Measurements from ENCODE around the gene SMAP2.
A peak's percentile ranks its signal among the peaks of the same experiment; 100 is the strongest.
"Not testable (repeated sequence)": the region's sequence is repeated elsewhere in the genome, so short reads cannot be mapped to it uniquely, and the experiment has no call there.

The SMAP2 gene

DNA sequence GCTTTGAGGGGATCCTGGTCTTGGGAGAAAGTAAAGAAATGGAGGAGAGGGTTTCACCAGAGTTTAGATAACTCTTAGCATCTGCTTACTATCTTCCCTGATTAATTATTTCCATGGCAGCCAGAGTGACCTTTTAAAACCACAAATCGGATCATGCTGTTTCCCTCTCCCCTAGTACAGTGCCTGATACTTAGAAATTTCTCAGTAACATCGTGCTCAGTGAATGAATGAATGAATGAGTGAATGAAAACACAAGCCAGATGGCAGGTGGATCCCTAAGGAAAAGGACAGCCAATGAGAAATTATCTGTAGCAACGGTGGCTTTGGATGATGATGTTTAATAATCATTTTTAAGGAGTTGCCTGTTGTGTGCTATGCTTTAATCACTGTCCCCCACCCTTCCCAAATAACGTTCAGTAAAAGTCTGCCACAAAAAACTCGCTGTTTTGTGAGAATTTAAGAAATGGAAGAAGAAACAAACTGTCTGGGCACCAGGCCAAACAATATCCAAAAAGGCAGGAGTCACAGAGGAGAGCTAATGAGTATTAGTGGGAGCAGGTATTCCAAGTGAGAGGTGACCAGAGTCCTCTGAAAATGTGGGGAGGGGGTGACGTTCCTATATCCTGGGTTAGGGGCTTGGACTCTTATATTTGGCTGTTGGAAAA lies 737 bp upstream of the SMAP2 start:
- no peak for DNase-seq

DNA sequence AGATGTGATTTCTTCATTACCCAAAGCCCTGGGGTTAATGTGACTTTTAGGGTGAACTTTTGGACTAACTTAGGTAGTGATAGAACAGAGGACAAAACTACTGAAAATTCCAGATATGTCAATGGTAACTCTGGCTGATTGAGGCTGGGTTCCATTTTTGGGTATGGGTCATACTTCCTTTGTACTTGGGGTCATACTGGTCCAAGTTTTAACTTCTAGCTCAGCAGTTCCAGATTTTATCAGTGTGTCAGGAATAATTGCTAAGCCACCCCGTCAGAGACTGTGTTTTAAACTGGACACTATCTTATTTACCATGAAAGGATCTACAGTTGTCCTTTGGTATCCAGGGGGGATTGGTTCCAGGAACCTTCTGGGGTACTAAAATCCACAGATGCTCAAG lies 4.0 kb downstream of the SMAP2 start:
- DNase-seq = no peak

DNA sequence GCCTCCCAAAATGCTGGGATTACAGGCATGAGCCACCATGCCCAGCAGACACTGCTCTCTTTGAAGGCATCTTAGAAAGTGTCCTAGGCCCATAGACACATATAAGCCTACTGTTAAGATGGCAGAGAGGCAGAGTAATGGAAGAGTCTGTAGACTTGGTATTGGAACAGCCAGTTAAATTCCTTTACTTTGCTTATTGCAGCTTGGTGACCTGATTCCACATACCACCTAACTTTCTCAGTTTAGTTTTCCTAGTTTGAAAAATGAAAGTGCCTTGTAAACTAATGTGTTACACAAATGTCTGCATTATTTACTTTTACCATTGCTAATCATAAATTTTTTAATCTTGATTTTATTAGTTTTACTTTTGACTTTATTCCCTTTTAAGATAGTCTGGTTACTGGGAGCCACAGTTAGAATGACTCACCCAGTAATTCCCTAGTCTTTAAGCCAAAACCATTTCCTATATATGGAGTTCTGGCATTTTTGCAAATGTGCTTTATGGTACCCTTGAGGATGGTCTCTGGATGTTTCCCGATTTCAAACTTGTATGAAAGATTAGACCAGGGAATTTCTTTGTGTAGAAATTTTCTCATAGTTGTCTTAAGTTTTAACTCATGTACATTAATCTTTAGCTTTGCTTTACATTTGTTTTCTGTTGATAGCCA lies 6.4 kb downstream of the SMAP2 start:
- no peak for DNase-seq

DNA sequence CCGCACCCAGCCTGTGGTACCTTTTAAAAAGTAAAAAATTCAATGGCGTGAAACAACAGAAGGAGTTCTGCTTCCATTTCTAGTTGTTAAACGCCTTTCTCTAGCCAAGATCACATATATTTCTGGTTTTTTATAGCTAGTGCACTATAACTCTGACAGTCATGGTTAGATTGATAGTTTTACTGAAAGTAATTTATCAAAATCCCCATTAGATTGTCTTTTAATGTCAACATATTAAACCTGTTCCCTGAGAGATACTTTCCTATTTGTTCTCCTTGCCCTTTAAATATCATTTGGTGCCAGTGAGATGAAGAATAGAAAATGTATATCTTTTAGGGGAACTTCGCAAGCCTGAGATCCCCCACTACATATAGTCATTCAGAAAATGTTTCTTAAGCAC lies 7.3 kb downstream of the SMAP2 start:
- DNase-seq = no peak

DNA sequence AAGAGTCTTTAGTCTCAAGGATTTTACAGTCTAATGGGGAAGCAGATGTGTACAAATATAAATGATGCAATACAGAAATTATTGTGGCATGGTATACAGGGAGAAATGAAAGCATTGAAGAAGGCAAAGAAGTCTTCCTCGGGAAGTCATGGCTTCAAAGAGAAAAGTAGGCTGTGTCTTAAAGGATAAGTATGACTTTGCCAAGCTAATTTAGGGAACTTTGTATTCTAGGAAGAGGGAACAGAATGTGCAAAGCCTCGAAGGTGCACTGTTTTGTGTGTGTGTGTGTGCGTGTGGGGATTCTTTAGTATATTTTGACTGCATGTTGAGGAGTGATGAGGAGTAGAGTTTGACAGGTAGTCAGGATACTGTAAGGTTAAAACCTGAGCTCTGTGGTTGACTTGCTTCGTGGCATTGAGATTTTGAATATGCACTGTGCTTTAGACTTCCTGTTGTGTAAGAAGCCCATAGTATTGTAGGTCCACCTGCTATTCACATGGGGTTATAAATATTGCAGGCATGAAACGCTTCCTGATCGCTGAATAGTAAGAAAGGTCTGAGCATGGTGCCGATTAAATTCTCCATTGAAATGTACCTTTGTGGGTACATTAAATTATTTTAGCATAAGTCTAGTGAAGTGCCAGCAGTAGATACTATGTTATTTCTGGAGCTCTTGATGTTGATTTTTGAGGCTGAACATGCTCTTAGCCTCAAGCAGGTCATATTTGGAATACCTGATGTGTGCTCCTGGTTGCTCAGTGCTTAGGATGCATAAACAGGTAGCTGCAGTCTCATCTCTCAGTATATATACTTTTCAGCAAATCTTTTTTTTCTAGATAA lies 8.0 kb downstream of the SMAP2 start:
- DNase-seq = no peak

DNA sequence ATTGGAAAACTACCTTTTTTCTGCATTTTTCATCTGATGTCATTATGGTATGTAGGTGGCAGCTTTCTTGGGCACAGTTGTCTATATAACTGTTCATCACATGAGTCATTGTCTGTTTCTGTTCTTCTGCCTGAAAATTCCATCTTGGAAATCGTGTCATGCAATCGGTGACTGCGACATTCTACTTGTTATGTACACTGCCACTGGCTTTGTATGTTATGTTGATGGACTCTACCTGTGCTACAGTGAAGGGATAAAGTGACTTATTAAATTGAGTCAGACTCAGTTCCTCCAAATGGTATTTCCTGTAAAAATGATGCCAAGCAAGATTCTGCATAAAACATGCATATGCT lies 8.6 kb downstream of the SMAP2 start:
- no peak for DNase-seq

DNA sequence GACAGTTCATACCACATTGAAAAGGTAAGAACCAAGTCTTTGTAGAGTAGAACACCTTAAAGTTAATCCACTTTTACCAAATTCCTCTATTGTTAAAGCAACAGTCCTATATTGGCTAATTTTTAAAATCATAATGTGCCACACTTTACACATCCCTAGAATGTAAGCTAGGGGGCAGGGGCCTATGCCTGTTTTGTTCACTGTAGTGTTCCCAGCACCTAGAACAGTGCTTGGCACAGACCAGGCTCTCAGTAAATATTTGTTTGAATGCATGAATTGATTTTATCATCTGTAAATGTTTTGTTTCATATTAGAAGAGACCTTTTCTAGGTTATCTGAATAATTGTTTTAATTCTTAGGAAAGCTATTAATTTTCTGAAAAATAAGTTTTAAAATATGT lies 9.1 kb downstream of the SMAP2 start:
- DNase-seq = no peak

DNA sequence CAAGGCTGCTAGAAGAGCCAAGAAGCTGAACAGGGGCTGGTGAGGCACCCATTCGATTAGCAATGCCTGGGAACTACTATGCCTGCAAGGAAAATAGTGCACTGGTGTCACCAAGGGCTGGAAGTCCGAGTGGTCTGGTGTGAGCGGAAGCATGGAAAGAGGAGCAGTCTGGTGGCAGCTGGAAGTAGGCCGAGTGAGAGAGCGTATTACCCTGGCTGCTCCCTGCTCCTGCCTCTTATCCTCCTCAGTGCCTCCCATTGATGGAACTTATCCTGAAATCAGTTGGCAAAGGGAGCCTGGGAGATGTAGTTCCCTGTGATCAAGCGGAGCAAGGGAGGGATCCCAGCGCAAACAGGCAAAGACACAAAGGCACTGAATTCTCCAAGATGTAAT lies 9.6 kb downstream of the SMAP2 start:
- DNase-seq = no peak

DNA sequence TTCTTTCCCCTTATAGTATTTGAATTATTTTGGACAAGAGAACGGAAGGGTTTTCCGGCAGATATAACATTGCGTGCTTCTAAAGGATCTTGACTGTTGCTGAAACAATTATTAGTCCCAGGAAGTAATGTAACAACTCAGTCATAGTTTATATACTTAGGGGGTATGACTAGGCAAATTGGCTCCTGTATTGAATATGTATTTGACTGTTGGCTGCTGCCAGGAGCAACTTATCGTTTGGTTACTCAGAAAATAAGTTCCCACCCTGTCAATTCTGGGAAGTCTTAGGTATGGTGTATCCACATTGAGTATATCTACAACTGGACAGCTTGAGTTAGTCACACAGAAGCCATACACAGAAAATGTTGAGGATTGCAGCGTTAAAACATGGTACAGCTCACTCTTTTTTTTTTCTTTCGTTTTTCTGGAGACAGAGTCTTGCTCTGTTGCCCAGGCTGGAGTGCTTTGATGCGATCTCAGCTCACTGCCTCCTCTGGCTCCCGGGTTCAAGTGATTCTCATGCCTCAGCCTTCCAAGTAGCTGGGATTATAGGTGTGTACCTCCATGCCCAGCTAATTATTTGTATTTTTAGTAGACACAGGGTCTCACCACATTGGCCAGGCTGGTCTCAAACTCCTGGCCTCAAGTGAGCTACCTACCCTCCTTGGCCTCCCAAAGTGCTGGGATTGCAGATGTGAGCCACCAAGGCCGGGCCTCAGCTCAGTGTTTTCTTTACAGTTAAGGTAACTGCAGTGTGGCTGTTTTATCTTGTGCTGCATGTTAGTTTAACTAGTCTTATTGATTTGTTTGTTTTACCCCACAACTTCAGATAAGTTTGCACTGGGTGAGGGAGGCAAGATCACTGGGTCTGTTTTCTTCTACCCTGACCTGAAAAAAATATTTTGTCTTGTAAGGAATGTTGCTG lies 10.2 kb downstream of the SMAP2 start:
- no peak for DNase-seq

DNA sequence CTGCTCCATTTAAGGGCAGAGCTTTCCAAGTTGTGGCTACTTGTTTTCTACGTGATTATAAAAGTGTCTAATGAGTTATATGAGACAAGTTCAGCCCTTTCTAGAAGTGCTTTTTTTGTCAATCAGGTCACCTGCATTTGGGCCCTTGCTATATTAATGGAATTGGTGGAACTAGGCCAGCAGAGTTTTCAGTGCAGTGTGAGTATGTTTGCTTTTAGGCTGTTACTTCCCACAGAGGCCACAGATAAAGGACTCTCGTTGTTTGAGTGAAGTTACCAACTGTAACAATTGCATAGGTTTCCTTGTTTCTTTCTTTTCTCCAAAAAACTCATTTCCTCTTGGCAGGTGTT lies 10.9 kb downstream of the SMAP2 start:
- DNase-seq = peak in 1 of 2 experiments; percentile 66

DNA sequence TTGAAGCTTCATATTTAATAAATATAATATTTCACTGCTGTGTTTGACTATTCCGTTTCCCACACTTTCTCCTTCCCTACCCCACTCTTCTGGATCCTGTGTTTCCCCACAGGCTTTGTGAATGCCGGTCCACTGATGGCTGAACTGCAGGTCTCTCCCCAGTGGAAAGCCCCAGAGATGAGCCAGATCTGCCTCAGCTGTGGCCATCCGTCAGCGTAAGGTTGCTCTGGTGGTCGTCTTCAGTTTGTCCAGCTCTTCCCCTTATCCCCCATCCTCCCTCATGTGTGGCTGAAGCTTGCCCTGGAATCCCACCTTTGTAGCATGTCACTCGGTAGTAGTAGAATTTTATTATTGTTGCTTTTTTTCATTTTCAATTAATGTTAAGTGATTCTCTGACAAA lies 11.4 kb downstream of the SMAP2 start:
- DNase-seq = no peak

DNA sequence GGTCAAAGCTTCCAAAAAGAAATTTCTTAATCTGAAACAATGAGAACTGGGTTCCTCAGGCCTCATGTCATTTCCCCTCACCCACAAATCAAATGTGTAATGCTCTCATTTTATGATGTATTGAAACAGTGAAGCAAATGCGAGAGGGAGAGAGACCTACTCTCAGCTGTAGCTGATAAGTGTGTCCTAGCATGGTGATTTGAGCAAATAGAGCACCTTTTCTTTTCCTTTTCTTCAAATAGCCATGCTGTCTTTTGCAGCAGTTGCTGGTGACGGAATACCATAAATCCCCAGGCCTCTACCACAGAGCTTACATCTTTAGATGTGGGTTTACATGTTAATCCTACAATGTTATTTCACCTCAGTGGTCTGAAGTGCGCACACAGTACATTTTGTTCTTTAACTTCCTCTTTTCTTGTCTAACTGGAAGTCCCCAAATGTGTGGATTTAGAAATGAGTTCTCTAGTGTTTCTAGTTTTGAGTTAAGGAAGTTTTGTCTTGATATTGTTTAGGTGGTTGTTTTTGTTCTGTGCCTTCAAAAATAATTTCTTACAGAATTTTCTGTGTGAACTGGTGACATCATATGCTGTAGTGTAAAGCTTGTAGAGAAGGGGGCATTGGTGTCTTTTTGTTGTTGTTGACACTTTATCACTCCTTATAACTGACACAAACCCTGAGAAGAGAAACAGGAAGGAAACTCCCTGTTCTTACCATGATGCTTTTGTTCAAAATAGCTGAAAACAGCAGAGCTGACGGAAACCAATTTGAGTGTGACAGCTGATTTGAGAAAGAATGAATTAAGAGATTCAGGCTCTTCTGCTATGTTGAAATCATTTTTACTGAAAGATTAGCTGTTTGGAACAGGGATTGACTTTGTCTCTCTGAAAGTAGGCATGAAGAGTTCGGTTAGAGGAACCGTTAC lies 12.2 kb downstream of the SMAP2 start:
- no peak for DNase-seq

DNA sequence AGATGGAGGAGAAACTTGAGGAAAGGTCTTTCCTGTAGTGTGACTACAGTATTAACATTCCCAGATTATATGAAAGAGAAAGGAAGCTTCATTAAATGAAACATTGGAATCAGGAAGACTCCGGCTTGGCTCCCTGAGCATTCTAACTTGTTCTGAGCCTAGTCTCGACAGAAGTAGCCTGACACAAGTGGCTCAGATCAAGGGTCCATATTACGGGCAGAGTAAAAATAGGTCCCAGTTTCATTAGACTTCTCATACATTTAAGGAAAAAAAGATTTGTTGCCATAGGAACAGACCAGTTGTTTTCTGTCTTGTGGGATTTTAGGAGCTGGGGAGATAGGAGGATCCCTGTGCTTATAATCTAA lies 12.8 kb downstream of the SMAP2 start:
- no peak for DNase-seq

DNA sequence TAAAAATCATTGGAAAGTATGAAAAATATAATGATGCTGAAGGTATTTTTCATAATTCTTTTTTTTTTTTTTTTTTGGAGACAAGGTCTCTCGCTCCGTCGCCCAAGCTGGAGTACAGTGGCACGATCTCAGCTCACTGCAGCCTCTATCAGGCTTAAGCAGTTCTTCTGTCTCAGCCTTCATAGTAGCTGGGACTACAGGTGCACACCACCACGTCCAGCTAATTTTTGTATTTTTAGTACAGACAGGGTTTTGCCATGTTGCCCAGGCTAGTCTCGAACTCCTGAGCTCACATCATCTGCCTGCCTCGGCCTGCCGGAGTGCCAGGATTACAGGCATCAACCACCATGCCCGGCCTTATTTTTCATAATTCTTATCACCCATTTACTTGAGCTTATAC lies 13.3 kb downstream of the SMAP2 start:
- DNase-seq = no peak

DNA sequence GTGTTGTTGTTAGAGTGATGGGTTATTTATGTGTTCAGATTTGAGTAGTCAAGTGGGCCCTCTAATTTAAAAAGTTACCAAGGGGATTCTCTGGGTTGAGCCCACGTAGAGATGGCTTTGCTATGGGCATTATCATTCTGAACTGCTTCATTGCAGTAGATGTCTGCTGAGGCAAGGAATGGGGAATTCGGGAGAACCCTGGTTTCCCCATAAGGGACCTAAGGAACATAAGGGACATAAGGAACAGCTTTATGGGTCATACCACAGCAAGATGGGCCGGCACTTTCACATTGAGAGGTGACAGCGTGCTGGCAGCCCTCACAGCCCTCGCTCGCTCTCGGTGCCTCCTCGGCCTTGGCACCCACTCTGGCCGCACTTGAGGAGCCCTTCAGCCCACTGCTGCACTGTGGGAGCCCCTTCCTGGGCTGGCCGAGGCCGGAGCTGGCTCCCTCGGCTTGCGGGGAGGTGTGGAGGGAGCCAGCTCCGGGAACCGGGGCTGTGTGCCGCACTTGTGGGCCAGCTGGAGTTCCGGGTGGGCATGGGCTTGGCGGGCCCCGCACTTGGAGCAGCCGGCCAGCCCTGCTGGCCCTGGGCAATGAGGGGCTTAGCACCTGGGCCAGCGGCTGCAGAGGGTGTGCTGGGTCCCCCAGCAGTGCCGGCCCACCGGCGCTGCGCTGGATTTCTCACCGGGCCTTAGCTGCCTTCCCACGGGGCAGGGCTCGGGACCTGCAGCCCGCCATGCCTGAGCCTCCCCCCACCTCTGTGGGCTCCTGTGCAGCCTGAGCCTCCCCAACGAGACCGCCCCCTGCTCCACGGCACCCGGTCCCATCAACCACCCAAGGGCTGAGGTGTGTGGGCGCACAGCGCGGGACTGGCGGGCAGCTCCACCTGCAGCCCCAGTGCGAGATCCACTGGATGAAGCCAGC lies 14.1 kb downstream of the SMAP2 start:
- not testable (repeated sequence) for DNase-seq

DNA sequence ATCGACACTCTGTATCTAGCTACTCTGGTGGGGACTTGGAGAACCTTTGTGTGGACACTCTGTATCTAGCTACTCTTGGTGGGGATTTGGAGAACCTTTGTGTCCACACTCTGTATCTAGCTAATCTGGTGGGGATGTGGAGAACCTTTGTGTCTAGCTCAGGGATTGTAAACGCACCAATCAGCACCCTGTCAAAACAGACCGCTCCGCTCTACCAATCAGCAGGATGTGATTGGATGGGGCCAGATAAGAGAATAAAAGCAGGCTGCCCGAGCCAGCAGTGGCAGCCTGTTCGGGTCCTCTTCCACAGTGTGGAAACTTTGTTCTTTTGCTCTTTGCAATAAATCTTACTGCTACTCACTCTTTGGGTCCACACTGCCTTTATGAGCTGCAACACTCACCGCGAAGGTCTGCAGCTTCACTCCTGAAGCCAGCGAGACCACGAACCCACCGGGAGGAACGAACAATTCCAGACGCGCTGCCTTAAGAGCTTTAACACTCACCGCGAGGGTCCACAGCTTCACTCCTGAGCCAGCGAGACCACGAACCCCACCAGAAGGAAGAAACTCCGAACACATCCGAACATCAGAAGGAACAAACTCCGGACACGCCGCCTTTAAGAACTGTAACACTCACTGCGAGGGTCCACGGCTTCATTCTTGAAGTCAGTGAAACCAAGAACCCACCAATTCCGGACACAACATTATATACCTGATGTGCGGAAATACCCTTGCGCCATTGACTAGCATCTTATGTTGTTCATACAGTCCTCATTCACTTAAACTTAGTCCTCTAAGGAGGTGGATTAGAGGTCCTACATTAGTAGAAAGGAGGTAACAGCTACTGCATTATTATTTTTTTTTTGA lies 15.2 kb downstream of the SMAP2 start:
- DNase-seq = not testable (repeated sequence)

DNA sequence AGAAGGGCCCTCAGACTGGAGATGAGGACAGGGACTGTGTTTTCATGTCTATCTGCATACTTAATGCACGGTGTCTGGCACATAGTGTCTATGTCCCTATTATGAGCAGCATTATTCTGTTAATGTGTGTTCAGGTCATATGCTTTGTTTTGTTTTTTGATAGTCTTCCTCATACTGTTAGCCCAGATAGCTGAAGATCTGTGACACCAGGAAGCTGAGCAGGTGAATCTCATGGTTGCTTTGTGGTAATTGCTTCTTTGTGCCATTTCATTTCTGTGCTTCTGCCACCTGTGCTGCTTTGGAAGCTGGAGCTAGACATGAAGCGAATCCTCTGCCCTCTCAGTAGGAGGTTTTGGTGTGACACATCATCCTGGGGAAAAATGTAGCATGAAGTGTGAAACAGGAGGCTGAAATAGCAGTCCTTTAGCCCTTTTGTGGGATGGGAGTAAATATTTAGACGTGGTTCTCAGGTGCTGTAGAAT lies 15.8 kb downstream of the SMAP2 start:
- peak in 1 of 2 experiments; percentile 31 for DNase-seq

DNA sequence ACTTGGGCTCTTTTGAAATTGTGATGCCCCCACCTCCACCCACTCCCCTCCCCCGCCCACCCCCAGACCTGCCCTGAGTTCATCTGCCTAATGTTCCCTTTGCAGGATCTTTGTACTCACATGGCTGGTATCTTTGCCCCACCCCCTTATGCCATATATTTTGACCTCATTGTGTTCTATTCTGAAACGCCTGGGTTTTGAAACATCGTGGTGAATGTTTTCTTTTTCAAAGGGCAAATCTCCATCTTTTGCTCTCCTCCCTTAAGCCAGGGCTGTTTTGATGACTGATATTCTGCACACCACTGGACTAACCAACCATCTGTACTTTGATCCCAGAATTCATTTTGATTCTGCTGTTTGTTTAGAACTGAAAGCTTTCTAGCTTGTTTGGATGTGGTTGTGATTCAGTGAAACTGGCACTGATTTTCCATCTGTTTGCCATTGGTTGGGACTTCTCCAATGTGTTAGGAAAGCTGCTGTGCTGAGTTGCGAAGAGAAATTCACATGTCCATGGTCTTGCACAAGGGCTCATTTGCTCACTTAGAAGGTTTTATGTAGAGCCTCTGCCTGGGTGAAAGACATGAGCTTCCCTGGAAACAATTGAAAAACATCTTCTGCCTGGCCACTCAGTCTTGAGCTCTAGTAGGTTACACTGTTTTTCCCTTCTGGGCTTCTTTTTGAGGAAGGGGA lies 16.5 kb downstream of the SMAP2 start:
- DNase-seq = no peak

DNA sequence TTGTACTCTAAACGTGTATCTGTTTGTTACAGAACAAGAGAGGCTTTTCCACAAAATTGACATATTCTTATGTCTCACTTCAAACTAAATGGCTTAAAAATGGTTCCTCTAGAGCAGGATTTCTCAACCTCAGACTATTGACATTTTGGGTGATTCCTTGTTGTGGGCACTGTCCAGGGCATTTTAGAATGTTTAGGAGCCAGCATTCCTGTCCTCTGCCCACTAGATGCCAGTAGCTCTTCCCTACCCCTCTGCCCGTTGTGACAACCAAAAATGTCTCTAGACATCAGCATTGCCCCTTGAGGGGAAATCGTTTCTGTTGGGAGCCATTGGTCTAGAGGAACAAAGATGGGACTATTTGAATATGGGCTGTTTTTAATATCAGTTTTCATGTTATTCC lies 17.3 kb downstream of the SMAP2 start:
- DNase-seq = no peak

Measured in NCI-H2081 (cell line).